ENCODE results near the gene TARM1.
A peak's percentile ranks its signal among the peaks of the same experiment; 100 is the strongest.
"Not testable (repeated sequence)": the region's sequence is repeated elsewhere in the genome, so short reads cannot be mapped to it uniquely, and the experiment has no call there.

Gene TARM1

DNA sequence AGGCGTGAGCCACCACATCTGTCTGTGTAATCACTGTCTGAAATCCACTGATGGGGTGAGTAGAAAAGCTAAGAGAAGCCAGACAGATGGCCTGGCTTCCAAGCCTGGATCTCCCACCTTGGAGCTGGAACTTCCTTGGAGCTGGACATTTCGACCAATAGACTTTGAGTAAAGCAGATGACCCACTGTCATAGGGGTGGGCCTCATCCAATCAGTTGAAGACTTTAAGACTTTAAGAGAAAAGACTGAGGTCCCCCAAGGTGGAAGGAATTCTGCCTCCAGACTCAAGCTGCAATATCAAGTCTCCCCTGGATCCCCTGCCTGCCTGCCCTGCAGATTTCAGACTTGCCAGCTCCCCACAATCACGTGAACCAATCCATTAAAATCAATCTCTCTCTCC, 38.2 kb downstream of the TARM1 start:
- DNase-seq (ENCODE audit: extremely low read depth, low read depth) = no peak
- TF ChIP-seq, protein P1, sequence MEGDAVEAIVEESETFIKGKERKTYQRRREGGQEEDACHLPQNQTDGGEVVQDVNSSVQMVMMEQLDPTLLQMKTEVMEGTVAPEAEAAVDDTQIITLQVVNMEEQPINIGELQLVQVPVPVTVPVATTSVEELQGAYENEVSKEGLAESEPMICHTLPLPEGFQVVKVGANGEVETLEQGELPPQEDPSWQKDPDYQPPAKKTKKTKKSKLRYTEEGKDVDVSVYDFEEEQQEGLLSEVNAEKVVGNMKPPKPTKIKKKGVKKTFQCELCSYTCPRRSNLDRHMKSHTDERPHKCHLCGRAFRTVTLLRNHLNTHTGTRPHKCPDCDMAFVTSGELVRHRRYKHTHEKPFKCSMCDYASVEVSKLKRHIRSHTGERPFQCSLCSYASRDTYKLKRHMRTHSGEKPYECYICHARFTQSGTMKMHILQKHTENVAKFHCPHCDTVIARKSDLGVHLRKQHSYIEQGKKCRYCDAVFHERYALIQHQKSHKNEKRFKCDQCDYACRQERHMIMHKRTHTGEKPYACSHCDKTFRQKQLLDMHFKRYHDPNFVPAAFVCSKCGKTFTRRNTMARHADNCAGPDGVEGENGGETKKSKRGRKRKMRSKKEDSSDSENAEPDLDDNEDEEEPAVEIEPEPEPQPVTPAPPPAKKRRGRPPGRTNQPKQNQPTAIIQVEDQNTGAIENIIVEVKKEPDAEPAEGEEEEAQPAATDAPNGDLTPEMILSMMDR (IDR thresholded peaks at IDR 0.05; ENCODE audit: low read depth, low read length) = no peak

- TF ChIP-seq, protein P1 (IDR thresholded peaks at IDR 0.05; ENCODE audit: low read depth, low read length) = no peak
- no peak for DNase-seq (ENCODE audit: extremely low read depth, low read depth)
Measured at GRCh38 chr19:54041969-54042606, 39.1 kb downstream of the TARM1 start.

- no peak for DNase-seq (ENCODE audit: extremely low read depth, low read depth)
- TF ChIP-seq, protein P1 (IDR thresholded peaks at IDR 0.05; ENCODE audit: low read depth, low read length) = no peak
Measured at GRCh38 chr19:54040003-54040402, 41.2 kb downstream of the TARM1 start.

GRCh38 chr19:54036542-54036941, 44.6 kb downstream of the TARM1 start:
- not testable (repeated sequence) for DNase-seq (ENCODE audit: extremely low read depth, low read depth)

DNA sequence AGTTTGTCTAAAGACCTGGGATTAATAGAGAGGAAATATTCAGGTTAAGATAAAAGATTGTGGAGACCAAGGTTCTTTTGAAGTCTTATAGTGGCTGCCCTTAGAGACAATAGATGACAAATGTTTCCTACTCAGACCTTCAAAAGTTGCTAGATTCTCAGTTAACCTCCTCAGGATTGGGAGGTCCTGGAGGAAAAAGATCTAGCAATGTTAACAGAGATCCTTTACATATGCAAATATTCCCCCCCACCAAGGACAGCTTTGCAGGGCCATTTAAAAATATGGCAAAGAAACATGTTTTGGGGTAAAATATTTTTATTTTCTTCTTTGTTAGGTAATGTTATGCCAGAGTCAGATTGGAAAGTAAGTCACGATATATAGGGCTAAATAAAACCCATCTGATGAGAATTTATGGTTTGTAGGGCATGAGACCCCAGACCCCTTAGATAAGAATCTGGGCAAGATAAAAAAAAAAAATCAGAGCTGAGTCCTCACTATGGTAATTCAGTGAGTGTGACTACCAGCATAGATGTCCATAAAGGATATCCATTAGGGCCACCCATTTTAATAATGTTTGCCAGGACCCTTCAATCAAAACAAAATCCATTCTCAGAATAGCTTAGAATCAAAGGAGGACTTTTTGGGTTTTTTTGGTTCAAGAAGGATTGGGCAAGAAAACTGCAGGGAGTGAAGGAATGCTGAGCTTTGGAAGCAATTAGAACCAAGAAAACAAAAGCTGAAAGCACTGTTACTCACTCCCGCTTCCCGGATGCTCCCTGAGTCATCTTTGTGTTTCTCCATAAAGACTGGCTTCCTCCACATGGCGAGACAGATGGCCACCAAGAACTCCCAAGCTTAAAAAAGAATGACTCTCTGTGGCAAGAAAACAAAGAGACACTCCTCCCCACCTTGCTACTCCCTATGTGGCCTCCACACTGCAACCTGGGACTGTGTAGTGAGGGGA, 45.7 kb downstream of the TARM1 start:
- peak; percentile 70 for DNase-seq (ENCODE audit: extremely low read depth, low read depth)
- TF ChIP-seq, protein P1 (IDR thresholded peaks at IDR 0.05; ENCODE audit: low read depth, low read length) = no peak

DNA sequence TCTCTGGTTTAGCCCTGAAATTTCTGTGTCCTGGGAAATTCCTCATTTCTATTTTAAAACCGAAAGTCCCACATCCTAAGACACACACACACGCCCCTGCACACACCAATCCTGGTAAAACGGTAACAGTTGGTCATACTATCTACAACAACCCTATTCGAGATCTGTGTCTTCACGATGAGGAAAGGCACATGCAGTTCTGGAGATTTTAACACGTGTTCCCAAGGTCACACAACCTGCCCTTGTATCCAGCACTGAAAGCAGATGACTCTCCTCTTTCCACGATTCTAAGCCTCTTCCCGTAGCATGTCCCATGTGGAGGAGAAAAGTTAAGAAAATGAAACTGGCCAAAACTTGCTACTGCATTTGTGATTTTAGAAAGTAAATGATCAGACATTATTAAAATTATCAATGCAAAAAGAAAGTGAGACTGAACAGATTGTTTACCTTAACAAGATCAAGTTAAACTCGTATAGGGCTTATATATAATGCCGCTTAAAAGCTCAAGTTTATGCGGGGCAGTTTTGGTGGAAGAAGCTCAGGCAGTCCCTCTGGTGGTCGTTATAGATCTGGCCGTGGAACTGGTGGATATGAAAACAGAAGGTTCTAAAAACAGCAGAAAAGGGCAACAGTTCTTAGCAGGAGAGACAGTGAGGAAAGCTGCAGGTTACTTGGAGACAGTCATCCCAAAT, 50.1 kb downstream of the TARM1 start:
- TF ChIP-seq, protein P1 (IDR thresholded peaks at IDR 0.05; ENCODE audit: low read depth, low read length) = peak; percentile 61

DNA sequence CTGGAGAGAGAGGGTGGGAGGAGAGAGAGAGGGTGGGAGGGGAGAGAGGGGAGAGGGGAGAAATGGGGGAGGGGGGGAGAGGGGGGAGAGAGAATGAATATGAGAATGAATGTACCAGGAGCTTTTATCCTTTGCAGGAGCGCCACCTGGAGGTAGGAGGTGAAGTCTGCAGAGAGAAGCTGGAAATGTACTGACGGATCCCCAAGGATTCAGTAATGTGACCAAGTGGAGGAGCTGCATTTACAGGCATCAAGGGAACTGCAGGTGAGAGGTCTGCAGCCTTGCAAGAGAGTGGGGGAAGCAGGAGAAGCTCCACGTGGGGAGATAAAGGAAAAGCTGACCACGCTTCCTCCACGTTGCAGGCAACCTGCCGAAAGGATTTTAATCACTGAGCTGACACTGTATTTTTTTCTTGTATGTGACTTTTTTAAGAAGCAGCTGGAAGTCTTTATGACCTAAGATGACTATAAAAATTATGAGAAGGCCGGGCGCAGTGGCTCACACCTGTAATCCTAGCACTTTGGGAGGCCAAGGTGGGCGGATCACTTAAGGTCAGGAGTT, 51.2 kb downstream of the TARM1 start:
- DNase-seq (ENCODE audit: extremely low read depth, low read depth) = peak; percentile 27
- TF ChIP-seq, protein P1 (IDR thresholded peaks at IDR 0.05; ENCODE audit: low read depth, low read length) = peak; percentile 75

More for the DNA sequence above, 50.1 kb downstream of the TARM1 start:
- DNase-seq (ENCODE audit: extremely low read depth, low read depth) = no peak
